Smooth muscle cell (in vitro differentiated cells): ENCODE results near the gene WRAP73. TPM values are rescaled to one million over a fixed set of nuclear protein-coding genes. Genes with fewer than 3 reads are reported as not detected.

Experiments used
- DNase-seq: peaks from one replicate; lab custom pipeline; 2025; ENCODE audit not compliant: unreplicated experiment; lab: John Stamatoyannopoulos, UW
- H2AFZ ChIP-seq: fragments of 200-600 bp; sonication (generic); 2 replicates; pipeline ENCODE4 v1.6.0; 2016; ENCODE audit warnings: antibody characterized with exemption, low read depth, mild to moderate bottlenecking
- H3F3A ChIP-seq: fragments of 200-600 bp; sonication (generic); 2 replicates; pipeline ENCODE4 v1.6.0; 2017; ENCODE audit warnings: antibody characterized with exemption, low read depth
- H3K27ac ChIP-seq: fragments of 200-600 bp; sonication (generic); 2 replicates; pipeline ENCODE4 v1.5.1; 2016; ENCODE audit warnings: low read depth, mild to moderate bottlenecking
- H3K27me3 ChIP-seq: fragments of 200-600 bp; sonication (generic); 2 replicates; pipeline ENCODE4 v1.6.1; 2016; ENCODE audit warnings: low read depth, mild to moderate bottlenecking
- H3K36me3 ChIP-seq: fragments of 200-600 bp; sonication (generic); 2 replicates; pipeline ENCODE4 v1.5.1; 2016; ENCODE audit warnings: low read depth
- H3K4me1 ChIP-seq: fragments of 200-600 bp; sonication (generic); 2 replicates; pipeline ENCODE4 v1.5.1; 2016; ENCODE audit warnings: low read depth
- H3K4me2 ChIP-seq: fragments of 200-600 bp; sonication (generic); 2 replicates; pipeline ENCODE4 v1.6.0; 2016; ENCODE audit warnings: mild to moderate bottlenecking
- H3K4me3 ChIP-seq: fragments of 200-600 bp; sonication (generic); 2 replicates; pipeline ENCODE4 v1.5.1; 2016; ENCODE audit warnings: mild to moderate bottlenecking
- H3K79me2 ChIP-seq: fragments of 200-600 bp; sonication (generic); 2 replicates; pipeline ENCODE4 v1.6.0; 2016; ENCODE audit warnings: low read depth, mild to moderate bottlenecking
- H3K9ac ChIP-seq: fragments of 200-600 bp; sonication (generic); 2 replicates; pipeline ENCODE4 v1.6.0; 2016; ENCODE audit warnings: low read depth
- H3K9me3 ChIP-seq: fragments of 200-600 bp; sonication (generic); replicated peaks from 2 replicates; pipeline ENCODE4 v1.5.1; 2016; ENCODE audit warnings: low read depth
- H4K20me1 ChIP-seq: fragments of 200-600 bp; sonication (generic); 2 replicates; pipeline ENCODE4 v1.6.0; 2016; ENCODE audit warnings: low read depth
- WGBS: methylation state at CpG from one replicate; pipeline ENCODE4 v1.1.7; 2016; ENCODE audit warnings: low lambda C conversion rate; 5-methylcytosine and 5-hydroxymethylcytosine counted together
- polyA plus RNA-seq: library from polyadenylated mRNA; unstranded; fragments of >200 nt; fragmentation: Nextera tagmentation; extraction: Ambion mirVana; gene quantifications from 2 replicates; pipeline ENCODE4 v1.2.1, GENCODE V29; 2016
- total RNA-seq: library from RNA; depleted of rRNA; stranded (reverse); fragments of >200 nt; gene quantifications from 2 replicates; pipeline ENCODE4 v1.2.3, GENCODE V29; 2014
- TF ChIP-seq, protein P1 (sequence below): fragments of 200-600 bp; sonication (generic); IDR thresholded peaks from 2 replicates; pipeline ENCODE4 v1.5.1; 2017; ENCODE audit warnings: borderline replicate concordance, mild to moderate bottlenecking, antibody characterized with exemption; ENCODE audit not compliant: insufficient read depth, poor library complexity, severe bottlenecking

Gene WRAP73
- total and polyA plus RNA-seq, 2 experiments from 2014 or later, result 17.2 to 20.8 TPM

DNA sequence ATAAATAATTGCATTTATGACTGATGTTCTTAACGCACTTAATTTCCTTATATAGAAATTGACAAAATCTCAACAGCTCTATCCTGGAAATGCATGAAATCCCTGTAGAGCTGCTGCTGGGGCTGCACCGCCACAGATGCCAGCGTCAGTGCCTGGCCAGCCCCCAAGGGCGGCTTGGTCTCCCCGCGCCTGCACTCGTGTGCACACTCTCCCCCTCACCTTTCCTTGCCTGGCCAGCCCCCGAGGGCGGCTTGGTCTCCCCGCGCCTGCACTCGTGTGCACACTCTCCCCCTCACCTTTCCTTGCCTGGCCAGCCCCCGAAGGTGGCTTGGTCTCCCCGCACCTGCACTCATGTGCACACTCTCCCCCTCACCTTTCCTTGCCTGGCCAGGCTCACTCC, 13.8 kb downstream of the WRAP73 start:
- H4K20me1 ChIP-seq, result no peaks in the 10 kb centered on the region
- H3K9ac ChIP-seq, result no peak overlapping the region
- H3K27me3 ChIP-seq, result no peaks in the 10 kb centered on the region
- H3K4me2 ChIP-seq, result no peak overlapping the region
- H3K4me1 ChIP-seq, result no peaks in the 10 kb centered on the region
- no peaks in the 10 kb centered on the region for H3K79me2 ChIP-seq
- H3K4me3 ChIP-seq, result no peak overlapping the region
- over 99% methylated on average over 14 of the region's 14 CpGs for WGBS
- TF ChIP-seq, protein P1, sequence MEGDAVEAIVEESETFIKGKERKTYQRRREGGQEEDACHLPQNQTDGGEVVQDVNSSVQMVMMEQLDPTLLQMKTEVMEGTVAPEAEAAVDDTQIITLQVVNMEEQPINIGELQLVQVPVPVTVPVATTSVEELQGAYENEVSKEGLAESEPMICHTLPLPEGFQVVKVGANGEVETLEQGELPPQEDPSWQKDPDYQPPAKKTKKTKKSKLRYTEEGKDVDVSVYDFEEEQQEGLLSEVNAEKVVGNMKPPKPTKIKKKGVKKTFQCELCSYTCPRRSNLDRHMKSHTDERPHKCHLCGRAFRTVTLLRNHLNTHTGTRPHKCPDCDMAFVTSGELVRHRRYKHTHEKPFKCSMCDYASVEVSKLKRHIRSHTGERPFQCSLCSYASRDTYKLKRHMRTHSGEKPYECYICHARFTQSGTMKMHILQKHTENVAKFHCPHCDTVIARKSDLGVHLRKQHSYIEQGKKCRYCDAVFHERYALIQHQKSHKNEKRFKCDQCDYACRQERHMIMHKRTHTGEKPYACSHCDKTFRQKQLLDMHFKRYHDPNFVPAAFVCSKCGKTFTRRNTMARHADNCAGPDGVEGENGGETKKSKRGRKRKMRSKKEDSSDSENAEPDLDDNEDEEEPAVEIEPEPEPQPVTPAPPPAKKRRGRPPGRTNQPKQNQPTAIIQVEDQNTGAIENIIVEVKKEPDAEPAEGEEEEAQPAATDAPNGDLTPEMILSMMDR, result no peak
- H3F3A ChIP-seq, result no peaks in the 10 kb centered on the region
- no peaks in the 10 kb centered on the region for H3K9me3 ChIP-seq
- no peaks in the 10 kb centered on the region for H3K36me3 ChIP-seq
- DNase-seq, result no peak
- no peak overlapping the region for H3K27ac ChIP-seq
- no peak overlapping the region for H2AFZ ChIP-seq

DNA sequence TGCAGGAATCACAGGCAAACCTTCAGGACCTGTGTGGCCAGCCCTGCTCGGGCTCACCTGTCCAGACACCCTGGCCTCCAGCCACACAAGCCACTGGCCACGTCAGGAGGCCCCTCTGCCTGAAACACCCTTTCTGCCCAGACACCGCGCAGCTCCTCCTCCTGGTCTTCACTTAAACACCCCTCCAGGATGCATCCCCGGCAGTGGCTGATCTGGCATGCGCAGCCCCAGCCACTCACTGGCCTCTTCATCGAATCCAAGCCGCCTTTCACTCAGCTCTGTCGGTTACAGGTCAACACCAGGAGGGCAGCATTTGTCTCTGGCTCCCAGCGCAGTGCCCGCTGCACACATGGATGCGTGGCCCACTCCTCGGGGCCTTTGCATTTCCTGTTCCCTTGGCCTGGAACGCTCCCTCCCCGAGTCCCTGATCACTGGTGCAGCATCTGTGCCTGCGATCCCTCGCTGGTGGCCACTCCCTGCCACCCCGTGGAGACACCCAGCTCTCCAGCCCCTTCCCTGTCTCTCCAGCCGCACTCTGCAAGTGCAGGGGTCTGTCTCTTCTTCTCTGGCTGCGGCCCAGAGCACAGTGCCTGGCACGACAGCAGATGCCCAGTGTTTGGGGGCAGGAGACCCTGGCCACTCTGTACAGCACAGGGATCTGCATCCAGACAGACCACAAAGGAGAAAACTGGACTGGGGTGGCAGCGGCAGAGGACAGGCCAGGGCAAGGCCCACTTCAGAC, 15.7 kb downstream of the WRAP73 start:
- Histone ChIP-seq H2AFZ (no peak overlapping the region), H3K4me1 (no peaks in the 10 kb centered on the region), H4K20me1 (no peaks in the 10 kb centered on the region), H3K27me3 (no peaks in the 10 kb centered on the region), H3K9me3 (no peaks in the 10 kb centered on the region), H3K79me2 (no peaks in the 10 kb centered on the region), H3K9ac (no peak overlapping the region), H3K4me2 (no peak overlapping the region), H3F3A (no peaks in the 10 kb centered on the region), H3K27ac (no peak overlapping the region), H3K4me3 (no peak overlapping the region), H3K36me3 (no peaks in the 10 kb centered on the region)
- WGBS, result 96% methylated on average over 22 of the region's 22 CpGs
- TF ChIP-seq, protein P1, result no peak
- no peak for DNase-seq

DNA sequence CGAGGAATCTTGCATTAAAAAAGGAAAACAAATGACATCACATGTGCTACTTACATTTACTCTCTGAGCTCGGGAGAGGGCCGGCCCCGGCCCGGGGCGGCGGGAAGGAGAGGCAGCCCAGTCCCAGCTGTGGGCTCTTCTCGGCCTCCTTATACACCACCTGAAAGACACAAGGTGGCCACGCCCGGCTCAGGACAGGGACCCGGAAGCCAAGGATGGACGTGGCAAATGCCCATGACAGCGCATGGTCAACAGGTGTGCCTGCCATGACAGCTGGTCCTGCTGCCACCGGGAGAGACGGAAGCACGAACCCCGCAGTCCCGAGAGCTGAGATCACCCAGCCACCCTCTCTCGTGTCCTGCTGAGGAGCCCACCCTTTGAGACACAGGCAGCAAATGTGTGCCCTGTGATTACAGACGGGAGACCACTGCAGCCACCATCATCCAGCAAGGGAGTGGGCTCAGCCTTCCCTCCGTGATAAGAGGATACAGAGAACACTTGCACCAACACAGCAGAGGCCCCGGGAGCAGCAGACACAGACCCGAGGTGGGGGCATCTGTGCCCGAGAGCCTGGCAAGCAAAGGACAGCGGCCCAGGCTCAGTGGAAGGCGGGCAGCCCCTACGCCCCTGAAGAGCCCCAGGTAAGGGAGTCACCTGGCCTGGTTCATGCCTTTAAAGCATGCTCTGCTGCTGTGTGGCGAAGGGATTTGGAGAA, 16.4 kb downstream of the WRAP73 start:
- DNase-seq, result no peak
- Histone ChIP-seq H3K4me2 (no peak overlapping the region), H3F3A (no peaks in the 10 kb centered on the region), H3K4me1 (no peaks in the 10 kb centered on the region), H3K27ac (no peak overlapping the region), H4K20me1 (no peaks in the 10 kb centered on the region), H3K27me3 (no peaks in the 10 kb centered on the region), H3K4me3 (no peak overlapping the region), H3K36me3 (no peaks in the 10 kb centered on the region), H3K9me3 (no peaks in the 10 kb centered on the region), H3K79me2 (no peaks in the 10 kb centered on the region), H3K9ac (no peak overlapping the region), H2AFZ (no peak overlapping the region)
- TF ChIP-seq, protein P1, result no peak
- WGBS, result 97% methylated on average over 28 of the region's 28 CpGs
